Measurements from ENCODE around the gene HINT2. TPM values are rescaled to one million over a fixed set of nuclear protein-coding genes. Genes with fewer than 3 reads are reported as not detected.

HINT2 gene
- total RNA-seq, 2 donors from 2014 or later: 38.6 to 39.7 TPM

GRCh38 chr9:35766997-35767396 is 47.8 kb downstream of the HINT2 start:
- no peaks in the 10 kb centered on the region for H3K27me3 ChIP-seq (replicated peaks; ENCODE audit: insufficient read depth)
- peaks cover 19% of the 10 kb centered on the region for H3K4me1 ChIP-seq (replicated peaks)
- no peak overlapping the region for H3K4me3 ChIP-seq
- no peak for TF ChIP-seq CTCF (IDR thresholded peaks at IDR 0.05)
- no peak for TF ChIP-seq POLR2AphosphoS5 (IDR thresholded peaks at IDR 0.05)
- TF ChIP-seq POLR2A (IDR thresholded peaks at IDR 0.05): no peak
- no peak for DNase-seq (ENCODE audit: low spot score)
- H3K36me3 ChIP-seq: no peaks in the 10 kb centered on the region
- H3K9me3 ChIP-seq: no peaks in the 10 kb centered on the region
- no peak overlapping the region for H3K27ac ChIP-seq
- intact Hi-C loops (cut with DNase I): no loop called here
- 83% methylated on average over 2 of the region's 2 CpGs for WGBS

GRCh38 chr9:35763803-35764202 is 51.0 kb downstream of the HINT2 start:
- Histone ChIP-seq H3K27ac (no peak overlapping the region), H3K4me1 (replicated peaks) (no peaks in the 10 kb centered on the region), H3K4me3 (no peak overlapping the region), H3K27me3 (replicated peaks; ENCODE audit: insufficient read depth) (no peaks in the 10 kb centered on the region), H3K36me3 (no peaks in the 10 kb centered on the region), H3K9me3 (no peaks in the 10 kb centered on the region)
- DNase-seq (ENCODE audit: low spot score): no peak
- TF ChIP-seq POLR2AphosphoS5 (IDR thresholded peaks at IDR 0.05) (no peak), POLR2A (IDR thresholded peaks at IDR 0.05) (no peak), CTCF (IDR thresholded peaks at IDR 0.05) (no peak)
- WGBS: 88% methylated on average over 1 of the region's 1 CpG
- intact Hi-C loops (cut with DNase I): no loop called here

- H3K36me3 ChIP-seq: no peaks in the 10 kb centered on the region
- DNase-seq (ENCODE audit: low spot score): no peak
- no peaks in the 10 kb centered on the region for H3K27me3 ChIP-seq (replicated peaks; ENCODE audit: insufficient read depth)
- no peak overlapping the region for H3K4me3 ChIP-seq
- WGBS: 66% methylated on average over 2 of the region's 2 CpGs
- no peak for TF ChIP-seq POLR2AphosphoS5 (IDR thresholded peaks at IDR 0.05)
- TF ChIP-seq CTCF (IDR thresholded peaks at IDR 0.05): no peak
- no peak for TF ChIP-seq POLR2A (IDR thresholded peaks at IDR 0.05)
- no peak overlapping the region for H3K27ac ChIP-seq
- no peaks in the 10 kb centered on the region for H3K4me1 ChIP-seq (replicated peaks)
- H3K9me3 ChIP-seq: no peaks in the 10 kb centered on the region
- intact Hi-C loops (cut with DNase I): no loop called here
Observed at GRCh38 chr9:35763181-35763580, 51.7 kb downstream of the HINT2 start.

Small RNA genes within 50 kb of the gene (small RNA-seq; reads per million reads assigned to genes)
- 0.09 to 0.30 reads per million in 2 donors for gene HINT2

Other genes starting within 250 kb of the HINT2 start
- 10 to 100 TPM; 40.2 to 67.3 TPM for gene TESK1, start 209.8 kb downstream of the HINT2 start, total RNA-seq
- gene CD72, start 196.6 kb downstream of the HINT2 start, total RNA-seq: 1 to 10 TPM; 3.0 to 3.2 TPM
- under 1 TPM; 0.18 to 0.68 TPM for gene SIT1, start 164.1 kb downstream of the HINT2 start, total RNA-seq
- gene RMRP, start 157.0 kb downstream of the HINT2 start, total RNA-seq: over 10,000 TPM in 1 of 2 donors, 1,000 to 10,000 TPM in 1; 1,879 to 13,864 TPM
- 10 to 100 TPM; 22.8 to 26.2 TPM for gene CCDC107, start 156.8 kb downstream of the HINT2 start, total RNA-seq
- 1 to 10 TPM; 1.1 to 1.8 TPM for gene ARHGEF39, start 149.8 kb downstream of the HINT2 start, total RNA-seq
- not detected for gene CA9, start 141.1 kb downstream of the HINT2 start, total RNA-seq
- gene TPM2, start 125.1 kb downstream of the HINT2 start, total RNA-seq: 1,000 to 10,000 TPM; 1,037 to 1,042 TPM
- 100 to 1,000 TPM; 167 to 315 TPM for gene TLN1, start 82.8 kb downstream of the HINT2 start, total RNA-seq
- 100 to 1,000 TPM in 1 of 2 donors, 10 to 100 TPM in 1; 60.9 to 120 TPM for gene CREB3, start 82.4 kb downstream of the HINT2 start, total RNA-seq
- gene GBA2, start 65.8 kb downstream of the HINT2 start, total RNA-seq: 10 to 100 TPM; 48.5 to 55.4 TPM
- 10 to 100 TPM; 19.4 to 30.3 TPM for gene RGP1, start 65.8 kb downstream of the HINT2 start, total RNA-seq
- gene MSMP, start 60.8 kb downstream of the HINT2 start, total RNA-seq: not detected
- 10 to 100 TPM; 17.3 to 33.2 TPM for gene NPR2, start 23.5 kb downstream of the HINT2 start, total RNA-seq
- 1 to 10 TPM in 1 of 2 donors, under 1 TPM in 1; 0.68 to 9.2 TPM for gene SPAG8, start 2.8 kb downstream of the HINT2 start, total RNA-seq
- gene FAM221B, start 13.7 kb upstream of the HINT2 start, total RNA-seq: 1 to 10 TPM in 1 of 2 donors, under 1 TPM in 1; 0.46 to 5.1 TPM
- 10 to 100 TPM; 15.8 to 25.9 TPM for gene TMEM8B, start 14.2 kb upstream of the HINT2 start, total RNA-seq
- gene OR13J1, start 55.4 kb upstream of the HINT2 start, total RNA-seq: not detected
- gene HRCT1, start 91.2 kb upstream of the HINT2 start, total RNA-seq: 1 to 10 TPM; 1.3 to 1.5 TPM
- 10 to 100 TPM in 1 of 2 donors, under 1 TPM in 1; 0.64 to 31.4 TPM for gene SPAAR, start 94.4 kb upstream of the HINT2 start, total RNA-seq
- gene OR2S2, start 143.1 kb upstream of the HINT2 start, total RNA-seq: not detected
- 1 to 10 TPM; 6.1 to 7.7 TPM for gene RECK, start 221.9 kb upstream of the HINT2 start, total RNA-seq

Data from prostate gland (tissue), 2 donors.